ENCODE results near the gene SUN1.
"Not testable (repeated sequence)": the region's sequence is repeated elsewhere in the genome, so short reads cannot be mapped to it uniquely, and the experiment has no call there.

SUN1 gene

GRCh38 chr7:906776-907157 lies 74.5 kb downstream of the SUN1 start:
- no peak for DNase-seq (ENCODE audit: low read depth in 2 of 2)

GRCh38 chr7:907158-907980 lies 75.1 kb downstream of the SUN1 start:
- DNase-seq (ENCODE audit: low read depth in 2 of 2): no peak

- no peak for DNase-seq (ENCODE audit: low read depth in 2 of 2)
Observed at GRCh38 chr7:908159-908581, 75.9 kb downstream of the SUN1 start.

GRCh38 chr7:908591-909357 lies 76.5 kb downstream of the SUN1 start:
- not testable (repeated sequence) for DNase-seq (ENCODE audit: low read depth in 2 of 2)

- DNase-seq (ENCODE audit: low read depth in 2 of 2): no peak
Observed at GRCh38 chr7:909358-910329, 77.4 kb downstream of the SUN1 start.

- no peak for DNase-seq (ENCODE audit: low read depth in 2 of 2)
Observed at GRCh38 chr7:910441-910861, 78.2 kb downstream of the SUN1 start.

- DNase-seq (ENCODE audit: low read depth in 2 of 2): no peak
Observed at GRCh38 chr7:910931-911431, 78.7 kb downstream of the SUN1 start.

- no peak for DNase-seq (ENCODE audit: low read depth in 2 of 2)
Observed at GRCh38 chr7:911791-912480, 79.7 kb downstream of the SUN1 start.

- no peak for DNase-seq (ENCODE audit: low read depth in 2 of 2)
Observed at GRCh38 chr7:913736-914520, 81.7 kb downstream of the SUN1 start.

GRCh38 chr7:914521-915194 lies 82.4 kb downstream of the SUN1 start:
- DNase-seq (ENCODE audit: low read depth in 2 of 2): no peak

- DNase-seq (ENCODE audit: low read depth in 2 of 2): no peak
Observed at GRCh38 chr7:915291-916218, 83.3 kb downstream of the SUN1 start.

- no peak for DNase-seq (ENCODE audit: low read depth in 2 of 2)
Observed at GRCh38 chr7:916291-916941, 84.1 kb downstream of the SUN1 start.

- no peak for DNase-seq (ENCODE audit: low read depth in 2 of 2)
Observed at GRCh38 chr7:917255-918117, 85.2 kb downstream of the SUN1 start.

- DNase-seq (ENCODE audit: low read depth in 2 of 2): no peak
Observed at GRCh38 chr7:918118-918425, 85.8 kb downstream of the SUN1 start.

GRCh38 chr7:918441-919113 lies 86.3 kb downstream of the SUN1 start:
- DNase-seq (ENCODE audit: low read depth in 2 of 2): no peak

- no peak for DNase-seq (ENCODE audit: low read depth in 2 of 2)
Observed at GRCh38 chr7:919114-919442, 86.8 kb downstream of the SUN1 start.

GRCh38 chr7:919924-920341 lies 87.7 kb downstream of the SUN1 start:
- DNase-seq (ENCODE audit: low read depth in 2 of 2): no peak

Measured in fibroblast of skin of left biceps (primary cell).